ENCODE measurements around the gene ACTRT2.

The ACTRT2 gene

GRCh38 chr1:3065396-3065795, 44.1 kb downstream of the ACTRT2 start:
- no peak for TF ChIP-seq ZFX (IDR thresholded peaks at IDR 0.05)
- TF ChIP-seq CTCF (conservative IDR thresholded peaks at IDR 0.05), result no peak
- no peak overlapping the region for H3K27ac ChIP-seq

GRCh38 chr1:3065797-3066196, 44.5 kb downstream of the ACTRT2 start:
- no peak overlapping the region for H3K27ac ChIP-seq
- TF ChIP-seq ZFX (IDR thresholded peaks at IDR 0.05) (no peak), CTCF (conservative IDR thresholded peaks at IDR 0.05) (no peak)

GRCh38 chr1:3066250-3066711, 45.0 kb downstream of the ACTRT2 start:
- TF ChIP-seq ZFX (IDR thresholded peaks at IDR 0.05) (no peak), CTCF (conservative IDR thresholded peaks at IDR 0.05) (peak; percentile 80)
- H3K27ac ChIP-seq, result no peak overlapping the region

GRCh38 chr1:3066826-3067225, 45.6 kb downstream of the ACTRT2 start:
- H3K27ac ChIP-seq, result no peak overlapping the region
- TF ChIP-seq ZFX (IDR thresholded peaks at IDR 0.05) (no peak), CTCF (conservative IDR thresholded peaks at IDR 0.05) (no peak)

DNA sequence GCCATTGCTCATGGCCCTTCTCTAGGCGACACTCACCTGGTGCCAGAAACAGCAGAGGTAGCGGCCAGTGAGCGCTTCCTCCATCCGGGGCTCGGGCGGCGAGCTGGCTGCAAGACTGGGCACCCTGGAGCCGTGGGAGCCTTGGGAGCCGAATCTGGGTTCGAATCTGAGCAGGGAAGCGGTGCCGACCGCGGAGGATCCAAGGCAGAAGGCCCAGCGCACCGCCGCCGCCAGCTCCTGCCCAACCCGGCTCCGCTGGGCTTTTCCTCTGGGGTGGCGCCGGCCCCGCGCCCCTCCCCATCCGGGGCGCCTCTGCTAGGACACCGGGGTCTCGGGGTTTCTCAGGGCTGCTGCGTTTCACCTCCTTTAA, 46.0 kb downstream of the ACTRT2 start:
- no peak overlapping the region for H3K27ac ChIP-seq

GRCh38 chr1:3067671-3068563, 46.6 kb downstream of the ACTRT2 start:
- H3K27ac ChIP-seq, result no peak overlapping the region
- no peak for TF ChIP-seq ZFX (IDR thresholded peaks at IDR 0.05)
- TF ChIP-seq CTCF (conservative IDR thresholded peaks at IDR 0.05), result no peak

More for the DNA sequence above, 46.0 kb downstream of the ACTRT2 start:
- TF ChIP-seq ZFX (IDR thresholded peaks at IDR 0.05) (no peak), CTCF (conservative IDR thresholded peaks at IDR 0.05) (no peak)

- TF ChIP-seq CTCF (conservative IDR thresholded peaks at IDR 0.05), result no peak
- TF ChIP-seq ZFX (IDR thresholded peaks at IDR 0.05), result no peak
- peak within 1 kb of the TSS; percentile 36 for H3K27ac ChIP-seq
These were observed 47.5 kb downstream of the ACTRT2 start, which contains the start of gene PRDM16 for GRCh38 chr1:3068564-3069431. TSS of gene PRDM16 (plus strand) at chr1:3069203. CDS start at chr1:3069260, 57 bp downstream.

Data from C4-2B (cell line).